IPS DF 6.9 (cell line): ENCODE measurements around the gene PRKN.
"Not testable (repeated sequence)": the region's sequence is repeated elsewhere in the genome, so short reads cannot be mapped to it uniquely, and the experiment has no call there.

Source experiments
- DNase-seq: peaks from one replicate; pipeline ENCODE4 v3.0.0-alpha.2; 2013; ENCODE audit warnings: low read depth, low spot score
- H3K27ac ChIP-seq: one replicate; pipeline ENCODE4 v1.5.1; 2013; ENCODE audit warnings: low read length, control low read depth
- H3K27me3 ChIP-seq: 2 replicates; pipeline ENCODE4 v1.6.1; 2013; ENCODE audit warnings: mild to moderate bottlenecking, low read length; ENCODE audit not compliant: control insufficient read depth, insufficient read depth
- H3K36me3 ChIP-seq: 2 replicates; pipeline ENCODE4 v1.6.1; 2013; ENCODE audit warnings: low read length; ENCODE audit not compliant: control insufficient read depth, insufficient read depth
- H3K4me1 ChIP-seq: 2 replicates; pipeline ENCODE4 v1.6.1; 2013; ENCODE audit warnings: low read length; ENCODE audit not compliant: control insufficient read depth, insufficient read depth
- H3K4me3 ChIP-seq: 2 replicates; pipeline ENCODE4 v1.5.1; 2013; ENCODE audit warnings: mild to moderate bottlenecking, low read length
- H3K9me3 ChIP-seq: 2 replicates; pipeline ENCODE4 v1.6.1; 2013; ENCODE audit warnings: low read length, inconsistent platforms; ENCODE audit not compliant: control insufficient read depth, insufficient read depth
- WGBS: extraction: QIAGEN DNeasy Blood & Tissue Kit; methylation state at CpG from one replicate; pipeline ENCODE4 v1.1.7; 2013; ENCODE audit warnings: mixed read lengths, missing lambda C conversion rate; ENCODE audit not compliant: insufficient read length, insufficient coverage; 5-methylcytosine and 5-hydroxymethylcytosine counted together

Gene PRKN

DNA sequence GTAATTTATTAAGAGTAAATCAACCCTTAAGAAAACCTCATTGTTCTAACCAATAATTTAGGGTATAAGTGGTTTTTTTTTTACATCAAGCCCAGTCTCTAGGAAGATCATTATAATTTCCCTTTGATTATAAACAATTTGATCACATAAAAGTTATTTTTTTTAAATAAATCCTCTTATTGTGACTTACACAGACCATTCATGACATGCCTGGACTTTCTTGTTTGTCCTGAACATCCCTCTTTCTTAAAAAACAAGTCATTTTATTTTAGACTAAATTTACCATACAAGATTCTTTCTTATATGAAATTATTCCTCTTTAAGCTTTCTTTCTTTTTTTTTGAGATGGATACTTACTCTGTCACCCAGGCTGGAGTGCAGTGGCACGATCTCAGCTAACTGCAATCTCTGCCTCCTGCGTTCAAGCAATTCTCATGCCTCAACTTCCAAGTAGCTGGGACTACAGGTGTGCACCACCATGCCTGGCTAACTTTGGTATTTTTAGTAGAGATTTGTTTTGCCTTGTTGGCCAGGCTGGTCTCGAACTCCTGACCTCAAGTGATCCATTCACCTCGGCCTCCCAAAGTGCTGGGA lies 1400.1 kb downstream of the PRKN start:
- WGBS = no CpG with 5 or more reads among the region's 4 CpGs

DNA sequence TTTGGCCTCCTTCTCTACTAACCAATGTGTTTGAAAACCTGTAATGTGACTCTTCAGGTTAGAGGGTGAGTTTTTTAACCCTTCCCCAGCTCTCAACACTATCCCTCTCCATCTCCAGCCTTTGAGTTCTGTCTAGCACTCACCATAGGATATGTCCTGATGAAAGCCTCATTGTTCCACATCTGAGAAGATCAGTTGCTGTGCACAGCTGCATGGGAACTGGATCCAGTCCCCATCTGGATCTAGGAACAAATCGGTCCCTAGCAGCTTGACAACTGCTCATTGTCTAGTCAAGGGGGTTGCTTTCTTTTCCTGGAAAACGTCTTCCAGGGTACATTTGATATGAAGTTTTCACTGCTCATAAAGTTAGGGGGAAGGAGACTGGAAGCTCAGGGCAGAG lies 1408.3 kb downstream of the PRKN start:
- no peaks in the 10 kb centered on the region for H3K36me3 ChIP-seq
- H3K27ac ChIP-seq = no peak overlapping the region
- no peak overlapping the region for H3K4me3 ChIP-seq
- WGBS = no CpG with 5 or more reads among the region's 2 CpGs
- H3K9me3 ChIP-seq = no peaks in the 10 kb centered on the region
- H3K4me1 ChIP-seq = no peaks in the 10 kb centered on the region
- H3K27me3 ChIP-seq = no peaks in the 10 kb centered on the region
- no peak for DNase-seq

More for the DNA sequence above, 1400.1 kb downstream of the PRKN start:
- no peaks in the 10 kb centered on the region for H3K27me3 ChIP-seq
- no peak overlapping the region for H3K27ac ChIP-seq
- no peak overlapping the region for H3K4me3 ChIP-seq
- H3K9me3 ChIP-seq = 0 out of 2 replicates have a peak, but pooled peaks cover 2% of the 10 kb centered on the region
- DNase-seq = peak; percentile 16
- H3K4me1 ChIP-seq = no peaks in the 10 kb centered on the region
- H3K36me3 ChIP-seq = no peaks in the 10 kb centered on the region; the same call in 1 of the 2 replicates

DNA sequence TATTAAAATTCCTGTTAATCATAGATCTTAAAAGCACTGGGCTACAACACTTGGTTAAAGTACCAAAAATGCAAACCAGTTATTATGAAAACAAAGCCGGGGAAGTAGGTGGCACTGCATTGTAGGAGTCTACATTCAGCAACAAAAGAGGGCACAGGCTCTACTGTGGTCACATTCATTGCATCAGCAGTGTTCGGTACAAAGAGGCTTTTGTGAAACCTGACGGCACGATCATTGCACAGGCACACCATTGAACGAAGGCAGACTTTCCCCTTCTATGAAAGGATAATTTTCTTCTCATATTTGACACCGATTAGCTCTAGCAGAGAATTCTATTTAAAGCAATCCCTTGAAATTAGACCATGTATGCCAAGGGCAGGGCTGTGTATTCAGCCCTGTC lies 1409.1 kb downstream of the PRKN start:
- Histone ChIP-seq H3K36me3 (no peaks in the 10 kb centered on the region), H3K4me1 (no peaks in the 10 kb centered on the region), H3K27ac (no peak overlapping the region), H3K9me3 (no peaks in the 10 kb centered on the region), H3K27me3 (no peaks in the 10 kb centered on the region), H3K4me3 (no peak overlapping the region)
- no peak for DNase-seq
- WGBS = no CpG with 5 or more reads among the region's 6 CpGs

DNA sequence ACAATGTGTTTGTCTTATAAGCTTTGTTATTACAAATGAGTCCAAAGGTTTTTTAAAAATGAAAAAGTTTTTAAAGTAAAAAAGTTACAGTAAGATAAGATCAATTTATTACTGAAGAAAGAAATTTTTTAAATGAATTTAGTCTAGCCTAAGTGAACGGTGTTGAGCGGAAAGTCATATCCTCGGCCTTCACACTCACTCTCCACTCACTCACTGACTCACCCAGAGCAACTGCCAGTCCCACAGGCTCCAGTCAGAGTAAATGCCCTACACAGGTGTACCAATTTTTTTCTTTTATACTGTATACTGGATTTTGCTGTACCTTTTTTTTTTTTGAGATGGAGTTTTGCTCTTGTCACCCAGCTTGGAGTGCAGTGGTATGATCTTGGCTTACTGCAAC lies 1411.0 kb downstream of the PRKN start:
- no CpG with 5 or more reads among the region's 3 CpGs for WGBS
- no peak for DNase-seq

DNA sequence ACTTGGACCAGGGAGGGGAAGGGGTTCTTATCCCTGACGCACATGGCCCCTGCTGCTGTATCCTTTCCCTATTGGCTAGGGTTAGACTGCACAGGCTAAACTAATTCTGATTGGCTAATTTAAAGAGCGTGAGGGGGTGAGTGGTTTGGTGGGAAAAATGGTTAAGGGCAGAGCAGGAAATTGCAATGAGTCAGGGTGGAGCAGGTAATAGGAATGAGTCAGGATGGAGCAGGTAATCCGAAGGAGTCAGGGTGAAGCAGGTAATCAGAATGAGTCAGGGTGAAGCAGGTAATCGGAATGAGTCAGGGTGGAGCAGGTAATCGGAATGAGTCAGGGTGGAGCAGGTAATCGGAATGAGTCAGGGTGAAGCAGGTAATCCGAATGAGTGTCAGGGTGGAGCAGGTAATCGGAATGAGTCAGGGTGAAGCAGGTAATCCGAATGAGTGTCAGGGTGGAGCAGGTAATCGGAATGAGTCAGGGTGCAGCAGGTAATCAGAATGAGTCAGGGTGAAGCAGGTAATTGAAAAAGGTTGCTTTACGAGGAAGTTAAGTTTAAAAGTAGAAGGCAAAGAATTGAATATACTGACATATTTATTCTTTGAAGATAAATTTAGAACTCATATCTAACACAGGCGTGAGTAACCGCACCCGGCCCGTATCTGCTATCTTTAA lies 1412.2 kb downstream of the PRKN start:
- 100% methylated on average over 1 of the region's 15 CpGs for WGBS
- DNase-seq, H3K4me1 ChIP-seq, H3K27ac ChIP-seq, H3K36me3 ChIP-seq, H3K9me3 ChIP-seq, H3K27me3 ChIP-seq, H3K4me3 ChIP-seq: not testable (repeated sequence)

More for the DNA sequence above, 1411.0 kb downstream of the PRKN start:
- Histone ChIP-seq H3K27me3 (no peaks in the 10 kb centered on the region), H3K9me3 (no peaks in the 10 kb centered on the region), H3K27ac (no peak overlapping the region), H3K36me3 (no peaks in the 10 kb centered on the region), H3K4me1 (no peaks in the 10 kb centered on the region), H3K4me3 (no peak overlapping the region)

DNA sequence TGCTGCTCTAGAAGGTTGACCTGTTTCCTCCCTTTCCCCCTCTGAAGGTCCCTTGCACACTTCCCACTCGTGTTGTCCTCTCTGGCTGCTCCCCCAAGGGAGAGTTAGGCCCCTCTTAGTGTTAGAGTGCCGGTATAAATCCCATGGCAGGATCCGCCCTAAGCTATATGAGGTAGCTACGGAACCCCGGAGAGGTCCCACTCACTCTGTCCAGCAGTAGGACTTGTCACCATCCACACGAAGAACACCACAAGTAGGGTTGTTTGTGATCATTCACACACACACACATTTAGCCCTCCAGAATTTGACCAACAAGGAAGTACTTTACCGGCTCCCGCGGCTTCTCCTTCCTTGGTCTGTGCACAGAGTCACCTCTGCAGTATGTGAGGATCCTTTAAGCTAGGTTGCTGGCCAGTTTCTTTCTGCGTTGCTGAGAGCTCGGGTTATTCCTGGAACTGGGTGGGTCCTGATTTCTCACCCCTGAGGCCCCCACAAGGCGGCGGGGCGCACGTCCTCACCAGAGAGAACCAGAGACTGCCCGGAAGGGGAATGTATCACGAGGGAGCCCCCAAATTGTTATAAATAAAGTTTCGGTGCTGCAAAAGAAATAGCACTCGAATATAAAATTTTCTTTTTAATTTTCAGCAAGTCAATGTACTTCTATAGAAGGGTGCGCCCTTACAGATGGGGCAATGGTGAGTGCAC lies 1412.9 kb downstream of the PRKN start:
- WGBS = no CpG with 5 or more reads among the region's 20 CpGs
- not testable (repeated sequence) for H3K36me3 ChIP-seq, DNase-seq, H3K9me3 ChIP-seq, H3K27me3 ChIP-seq, H3K27ac ChIP-seq, H3K4me3 ChIP-seq, H3K4me1 ChIP-seq

DNA sequence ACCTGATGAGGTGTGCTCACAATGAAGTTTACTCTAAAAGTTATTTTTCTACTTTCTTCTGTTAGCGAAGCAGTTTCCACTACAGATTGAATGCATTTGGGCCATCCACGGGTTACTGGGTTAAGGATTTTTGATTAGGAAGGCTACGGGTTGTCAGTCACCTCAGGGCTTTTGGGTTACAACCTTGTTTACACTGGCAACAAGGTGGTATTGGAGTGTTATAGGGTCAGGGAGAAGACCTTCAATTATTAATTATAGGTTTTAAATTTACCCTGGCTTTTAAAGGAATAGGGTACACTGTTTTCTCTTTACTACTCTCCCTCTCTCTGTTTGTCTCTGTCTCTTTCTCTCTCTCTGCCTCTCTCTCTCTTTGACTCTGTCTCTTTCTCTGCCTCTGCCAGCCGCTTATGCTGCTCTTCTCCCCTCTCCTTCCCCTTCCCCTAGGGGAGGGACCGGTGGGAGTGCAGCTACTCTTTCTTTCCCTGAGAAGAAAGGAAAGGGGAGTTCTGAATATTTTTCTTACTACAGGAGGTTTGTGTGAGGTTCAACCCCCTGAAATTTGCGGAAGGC lies 1413.5 kb downstream of the PRKN start:
- Histone ChIP-seq H3K4me1 (no peaks in the 10 kb centered on the region), H3K27ac (no peak overlapping the region), H3K4me3 (no peak overlapping the region), H3K27me3 (no peaks in the 10 kb centered on the region), H3K36me3 (no peaks in the 10 kb centered on the region), H3K9me3 (no peaks in the 10 kb centered on the region)
- no peak for DNase-seq
- no CpG with 5 or more reads among the region's 6 CpGs for WGBS

DNA sequence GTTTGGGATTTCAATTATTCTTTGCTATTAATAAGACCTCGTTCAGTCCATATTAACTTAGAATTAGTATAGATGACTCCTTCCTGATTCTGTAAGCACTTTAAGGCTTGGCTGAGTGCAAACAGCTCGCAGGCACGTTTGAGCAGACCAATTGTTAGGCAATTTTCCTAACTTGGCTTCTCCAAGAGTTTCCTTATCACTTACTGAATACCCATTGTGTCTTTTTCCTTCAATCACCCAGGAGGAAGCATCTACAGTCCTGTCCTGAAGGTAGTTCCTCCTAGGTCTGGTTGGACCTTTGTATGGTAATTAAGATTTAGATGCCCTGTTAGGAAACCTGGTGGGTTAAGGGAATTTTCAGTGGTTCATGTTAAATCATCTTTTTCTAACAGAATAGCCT lies 1414.1 kb downstream of the PRKN start:
- H3K4me3 ChIP-seq, DNase-seq, H3K9me3 ChIP-seq, H3K27me3 ChIP-seq, H3K27ac ChIP-seq, H3K4me1 ChIP-seq, H3K36me3 ChIP-seq: not testable (repeated sequence)
- no CpG with 5 or more reads among the region's 3 CpGs for WGBS

DNA sequence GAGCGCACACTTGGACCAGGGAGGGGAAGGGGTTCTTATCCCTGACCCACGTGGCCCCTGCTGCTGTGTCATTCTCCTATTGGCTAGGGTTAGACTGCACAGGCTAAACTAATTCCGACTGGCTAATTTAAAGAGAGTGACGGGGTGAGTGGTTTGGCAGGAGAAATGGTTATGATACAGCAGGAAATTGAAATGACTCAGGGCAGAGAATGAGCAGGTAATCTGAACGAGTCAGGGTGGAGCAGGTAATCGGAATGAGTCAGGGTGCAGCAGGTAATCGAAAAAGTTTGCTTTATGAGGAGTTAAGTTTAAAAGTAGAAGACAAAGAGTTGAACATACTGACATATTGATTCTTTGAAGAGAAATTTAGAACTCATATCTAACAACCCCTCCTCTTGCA lies 1417.8 kb downstream of the PRKN start:
- not testable (repeated sequence) for H3K27ac ChIP-seq, H3K27me3 ChIP-seq, H3K36me3 ChIP-seq, H3K4me1 ChIP-seq, H3K4me3 ChIP-seq, DNase-seq, H3K9me3 ChIP-seq
- no CpG with 5 or more reads among the region's 7 CpGs for WGBS

DNA sequence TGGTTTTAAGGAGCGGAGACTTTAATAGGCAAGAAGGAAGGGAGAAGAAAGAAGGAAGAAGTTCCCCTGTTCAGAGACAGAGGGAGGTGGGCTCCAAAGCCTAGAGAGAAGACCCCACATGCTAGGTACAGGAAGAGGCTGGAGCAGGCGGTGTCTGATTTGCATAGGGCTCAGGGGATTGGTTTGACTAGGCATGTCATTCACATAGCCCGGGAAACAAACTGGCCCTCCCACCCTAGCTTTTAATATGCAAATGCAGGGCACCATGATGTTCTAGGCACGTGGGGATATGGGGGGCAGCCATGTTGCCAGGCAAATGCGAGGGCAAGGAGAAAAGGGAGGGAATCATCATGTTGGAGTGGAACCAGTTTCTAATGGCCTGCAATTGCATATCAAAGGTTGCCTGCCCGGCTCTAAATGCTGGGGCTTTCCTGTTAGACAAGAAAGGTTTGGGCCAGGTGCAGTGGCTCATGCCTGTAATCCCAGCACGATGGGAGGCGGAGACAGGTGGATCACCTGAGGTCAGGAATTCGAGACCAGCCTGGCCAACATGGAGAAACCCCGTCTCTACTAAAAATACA lies 1419.4 kb downstream of the PRKN start:
- DNase-seq = no peak
- WGBS = no CpG with 5 or more reads among the region's 10 CpGs

More for the DNA sequence above, 1419.4 kb downstream of the PRKN start:
- Histone ChIP-seq H3K27ac (no peak overlapping the region), H3K9me3 (no peaks in the 10 kb centered on the region), H3K4me1 (no peaks in the 10 kb centered on the region), H3K27me3 (no peaks in the 10 kb centered on the region), H3K36me3 (no peaks in the 10 kb centered on the region), H3K4me3 (no peak overlapping the region)
